Measurements from ENCODE around the gene GCN1.

The GCN1 gene

DNA sequence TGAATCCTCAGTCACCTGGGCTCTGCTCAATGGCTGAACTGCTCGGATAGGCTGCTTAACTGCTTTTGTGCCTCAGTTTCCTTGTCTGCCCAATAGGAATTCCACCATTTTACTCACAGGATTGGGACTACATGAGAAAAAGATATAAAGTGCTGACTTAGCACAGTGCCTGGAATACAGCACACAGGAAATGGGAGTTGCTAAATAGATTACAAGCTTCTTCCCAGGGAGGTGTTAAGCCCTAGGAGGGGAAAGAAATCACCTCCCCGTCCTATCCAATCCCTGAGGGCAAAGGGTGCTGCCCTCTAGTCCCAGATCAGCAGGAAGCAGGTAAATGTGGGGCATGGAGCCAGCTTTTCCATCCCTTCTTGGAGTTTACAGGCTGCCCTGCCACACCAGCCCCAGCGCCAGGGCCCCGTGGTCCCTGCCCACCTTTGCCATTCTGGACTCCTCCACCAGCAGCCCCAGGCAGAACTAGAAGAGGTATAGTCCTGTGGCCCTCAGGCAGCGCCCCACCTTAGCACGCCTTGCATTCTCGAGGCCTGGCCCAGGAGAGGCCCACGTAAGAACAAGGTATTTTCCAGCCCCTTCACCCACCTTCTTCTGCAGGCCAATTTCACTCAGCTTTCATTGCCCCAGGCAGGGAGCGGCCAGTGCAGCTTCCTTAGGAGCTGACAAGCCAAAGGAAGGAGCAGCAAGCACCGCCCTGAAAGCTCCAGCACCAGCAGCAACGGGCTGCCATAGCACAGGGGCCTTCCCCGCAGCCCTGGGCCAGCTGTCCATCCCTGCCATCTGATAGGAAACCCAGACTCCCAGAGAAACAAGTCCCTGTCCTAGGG, 35.2 kb upstream of the GCN1 start:
- DNase-seq = peak; percentile 27 to 62

DNA sequence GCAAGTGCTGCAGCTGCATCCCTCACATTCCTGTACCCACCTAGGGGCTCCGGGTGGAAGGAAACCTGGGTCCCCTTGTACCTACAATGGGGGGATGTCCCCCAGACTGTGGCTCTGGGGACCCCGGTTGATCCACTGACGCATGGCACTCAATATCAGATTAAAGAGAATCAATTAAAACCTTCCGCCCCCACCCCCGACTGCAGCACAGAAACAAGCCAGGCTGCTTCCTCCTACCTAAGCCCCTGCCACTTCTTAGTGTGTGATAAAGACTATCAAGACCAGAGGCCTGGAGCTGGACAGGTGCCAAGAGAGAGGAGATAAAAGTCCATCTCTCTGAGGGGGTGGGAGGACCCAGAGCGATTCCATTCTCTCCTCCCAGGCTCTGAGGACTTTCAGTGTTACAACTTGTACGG, 34.6 kb upstream of the GCN1 start:
- peak in 1 of 2 experiments; percentile 49 for DNase-seq

DNA sequence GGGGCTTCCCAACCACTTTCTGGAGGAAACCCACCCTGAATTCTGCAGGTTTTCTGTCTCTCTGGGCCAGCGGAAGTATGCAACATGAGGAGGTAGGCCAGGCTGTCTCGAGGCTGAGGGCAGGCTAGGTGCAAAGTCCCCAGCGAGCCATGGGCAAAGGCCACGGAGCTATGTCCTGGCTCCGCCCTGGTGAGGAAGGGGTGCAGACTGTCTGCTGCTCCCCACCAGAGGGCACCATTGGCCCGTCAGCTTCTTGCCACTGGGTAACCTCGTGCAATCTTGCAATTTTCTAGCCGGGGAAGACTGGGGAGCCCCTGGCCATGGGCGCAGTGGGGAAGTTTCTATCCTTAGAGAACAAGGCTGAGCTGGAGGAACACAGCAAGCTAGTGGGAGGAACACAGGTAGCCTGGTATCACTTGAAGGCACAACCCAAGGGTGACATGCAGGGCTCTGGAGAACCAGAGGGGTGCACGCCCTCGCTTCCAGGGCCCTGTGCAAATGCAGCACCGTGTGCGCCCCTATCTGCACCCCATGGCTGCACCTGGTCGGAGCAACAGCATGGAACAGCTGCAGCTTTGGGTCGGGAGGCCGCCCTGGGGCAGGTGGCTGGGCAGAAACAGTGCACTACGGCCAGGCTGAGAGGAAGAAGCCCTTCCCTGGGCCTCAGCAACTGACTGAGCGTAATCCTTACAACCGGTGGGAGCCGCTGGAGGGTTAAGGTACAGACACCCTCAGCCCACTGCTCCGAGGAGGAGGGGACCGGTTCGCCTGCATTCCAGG, 34.0 kb upstream of the GCN1 start:
- DNase-seq = peak; percentile 58 to 73

DNA sequence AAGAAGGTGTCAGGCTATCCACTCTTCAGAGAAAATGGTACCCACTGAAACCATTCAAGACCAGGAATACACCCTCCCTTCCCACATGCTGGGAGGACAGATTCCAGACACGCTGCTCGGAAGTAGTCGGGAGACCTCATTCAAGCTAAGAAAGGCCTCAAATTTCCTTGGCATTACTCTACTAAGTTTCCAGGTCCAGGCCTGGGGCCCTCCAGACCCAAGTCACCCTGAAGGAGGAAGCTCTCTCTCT, 33.5 kb upstream of the GCN1 start:
- no peak for DNase-seq

DNA sequence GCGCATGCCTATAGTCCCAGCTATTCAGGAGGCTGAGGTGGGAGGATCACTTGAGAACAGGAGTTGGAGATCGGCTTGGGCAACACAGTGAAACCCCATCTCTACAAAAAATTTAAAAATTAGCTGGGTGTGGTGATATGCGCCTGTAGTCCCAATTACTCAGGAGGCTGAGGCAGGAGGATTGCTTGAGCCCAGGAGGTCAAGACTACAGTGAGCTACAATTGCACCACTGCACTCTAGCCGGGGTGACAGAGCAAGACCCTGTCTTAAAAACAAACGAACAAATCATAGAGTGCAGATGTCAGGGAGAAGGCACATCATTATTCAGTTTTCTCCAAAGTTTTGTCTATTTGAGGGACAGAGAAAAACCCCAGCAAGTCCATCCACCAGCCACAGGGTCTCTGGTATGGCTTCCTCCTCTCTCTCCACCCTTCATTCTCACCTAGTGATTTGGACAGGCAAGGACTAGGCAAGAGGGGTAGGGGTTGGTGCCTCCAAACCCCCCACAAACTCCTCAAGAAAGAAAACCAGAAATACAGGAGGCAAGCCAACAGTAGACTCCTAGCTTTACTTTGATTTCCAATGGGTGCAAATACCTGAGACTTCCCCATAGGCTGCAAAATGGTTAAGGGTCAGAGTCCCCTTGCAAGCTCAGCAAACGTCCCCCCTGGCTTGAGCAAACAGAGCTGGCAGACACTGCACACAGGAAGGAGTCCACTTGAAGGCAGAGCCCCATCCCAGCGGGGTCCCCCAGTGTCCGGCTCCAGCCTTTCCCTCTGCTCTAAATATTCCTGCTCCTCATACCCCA, 32.9 kb upstream of the GCN1 start:
- DNase-seq = no peak

DNA sequence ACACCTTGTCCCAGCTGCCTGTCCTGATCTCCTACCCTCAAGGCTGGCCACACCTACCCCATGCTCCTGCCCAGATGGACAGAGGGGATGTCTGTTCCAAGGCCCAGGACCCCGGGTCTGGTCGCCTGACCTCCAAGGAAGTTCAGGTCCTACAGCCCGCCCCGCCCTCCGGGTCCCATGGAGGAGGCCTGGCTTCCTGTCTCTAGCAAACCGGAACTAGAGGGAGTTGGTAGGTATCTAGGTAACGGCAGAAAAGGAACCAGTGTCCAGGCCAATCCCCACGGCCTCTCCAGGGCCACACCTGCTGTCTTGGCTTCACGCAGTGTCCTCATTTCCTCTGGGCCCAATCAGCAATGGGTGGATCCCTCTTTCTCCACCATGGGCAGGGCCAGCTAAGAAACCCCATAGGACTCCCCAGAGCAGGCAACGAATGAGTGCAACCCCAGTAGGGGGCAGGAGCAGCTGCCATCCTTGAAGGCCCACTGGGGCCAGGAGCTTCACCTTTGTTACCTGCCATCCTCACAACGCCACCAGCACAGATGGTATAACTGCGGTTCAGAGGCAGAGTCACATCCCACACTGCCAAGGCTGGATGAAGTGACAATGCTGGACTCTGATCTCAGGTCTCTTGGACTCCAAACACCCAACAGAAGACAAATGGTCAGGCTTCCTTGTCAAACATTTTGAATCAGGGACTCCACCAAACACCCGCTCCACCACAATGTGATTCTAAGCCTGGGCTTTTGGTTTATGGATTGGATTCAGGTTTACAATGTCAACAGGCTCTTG, 31.5 kb upstream of the GCN1 start:
- DNase-seq = no peak

DNA sequence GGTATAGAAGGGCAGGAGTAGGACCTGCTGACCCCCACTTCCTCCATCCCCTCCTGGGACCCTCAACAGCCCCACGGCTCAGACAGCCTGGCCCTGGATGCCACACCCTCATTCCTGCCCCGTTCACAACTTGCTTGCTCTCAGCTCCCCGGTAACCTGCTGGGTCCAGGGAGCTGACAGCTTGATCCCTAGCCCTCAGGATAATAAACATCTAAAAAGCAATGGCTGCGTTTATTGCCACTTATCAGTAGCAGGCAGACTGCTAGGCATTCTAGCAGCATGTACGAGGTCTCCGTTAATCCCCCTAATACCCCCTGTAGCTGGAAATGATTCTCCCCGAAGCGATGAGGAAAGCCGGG, 30.7 kb upstream of the GCN1 start:
- DNase-seq = no peak

DNA sequence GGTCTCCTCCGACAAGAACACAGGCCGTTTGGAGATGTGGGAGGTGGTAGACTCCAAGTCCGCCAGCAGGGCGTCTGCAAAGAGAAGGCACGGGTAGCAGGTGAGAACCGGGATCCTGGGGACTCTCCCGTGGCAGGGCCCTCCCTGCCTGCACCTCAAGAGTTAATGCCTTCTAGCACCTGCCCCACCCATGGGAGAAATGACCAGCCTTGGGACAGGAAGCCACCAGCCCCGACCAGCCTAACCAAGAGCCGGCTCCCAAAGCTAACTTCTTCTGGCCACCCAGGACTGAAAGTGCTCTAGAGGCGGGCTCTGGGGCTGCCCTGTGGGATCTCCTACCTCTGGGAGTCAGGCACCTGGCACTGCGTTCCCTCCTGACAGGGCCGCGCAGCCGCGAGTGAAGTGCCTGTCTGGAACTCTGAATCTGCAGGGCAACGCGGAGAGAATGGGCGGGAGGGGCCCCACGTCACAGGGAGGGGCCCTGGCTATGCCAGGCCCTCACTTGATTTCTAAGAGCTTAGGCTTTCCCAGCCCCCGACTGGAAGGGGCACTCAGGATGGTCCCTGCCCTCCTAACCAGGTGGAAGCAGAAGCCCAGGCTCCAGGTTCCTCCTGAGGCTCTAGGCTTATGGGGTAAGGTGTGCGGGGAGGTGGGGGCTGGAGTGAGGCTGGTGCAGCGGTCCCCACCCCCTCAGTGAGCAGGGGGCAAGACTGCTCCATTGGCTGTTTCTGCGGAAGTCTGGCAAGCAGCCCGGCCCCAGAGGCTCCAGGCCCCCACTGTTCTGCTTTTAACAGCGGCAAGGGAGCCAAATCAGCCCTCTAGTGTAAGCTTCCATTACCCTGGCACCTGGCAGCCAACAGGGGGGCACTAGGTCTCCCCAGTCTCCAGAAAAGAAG, 30.0 kb upstream of the GCN1 start:
- DNase-seq = no peak

DNA sequence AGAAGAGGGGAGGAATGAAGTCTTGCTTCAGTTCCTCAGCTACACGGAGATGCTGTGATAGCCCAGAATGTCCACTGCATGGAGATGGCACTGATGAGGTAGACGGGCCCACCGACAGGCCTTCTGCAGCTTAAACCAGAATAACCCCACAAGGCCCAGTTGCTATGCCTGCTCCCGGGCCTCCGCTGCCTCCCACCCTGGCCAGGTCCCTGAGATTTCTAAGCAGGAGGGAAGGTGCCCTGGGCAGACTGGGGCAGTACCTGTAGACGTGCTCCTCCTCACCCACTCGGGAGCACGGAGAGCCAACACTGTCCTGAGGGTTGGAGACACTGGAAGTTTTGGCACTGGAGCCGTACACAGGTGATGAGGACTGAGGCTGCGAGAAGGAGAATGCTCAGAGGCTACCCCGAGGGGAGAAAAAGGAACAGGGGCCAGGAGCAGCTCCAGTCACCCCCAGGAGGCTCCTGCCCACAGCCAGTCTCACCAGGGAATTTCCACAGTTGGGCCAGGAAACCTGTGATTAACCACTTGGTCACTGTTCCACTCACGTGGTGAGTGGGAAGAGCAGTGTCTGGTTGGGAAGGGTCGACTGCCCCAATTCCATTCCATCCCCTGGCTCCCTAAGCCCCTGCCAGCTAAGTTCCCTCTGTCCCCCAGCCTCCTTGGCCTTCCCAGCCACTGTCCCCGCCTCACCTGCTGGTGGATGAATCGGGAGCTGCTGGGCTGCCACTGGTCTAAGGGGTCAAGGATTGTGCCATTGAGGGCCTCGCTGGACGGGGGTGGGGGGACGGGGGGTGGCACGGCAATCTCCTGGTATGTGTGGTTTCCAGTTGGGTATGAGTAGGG, 29.2 kb upstream of the GCN1 start:
- DNase-seq = no peak

DNA sequence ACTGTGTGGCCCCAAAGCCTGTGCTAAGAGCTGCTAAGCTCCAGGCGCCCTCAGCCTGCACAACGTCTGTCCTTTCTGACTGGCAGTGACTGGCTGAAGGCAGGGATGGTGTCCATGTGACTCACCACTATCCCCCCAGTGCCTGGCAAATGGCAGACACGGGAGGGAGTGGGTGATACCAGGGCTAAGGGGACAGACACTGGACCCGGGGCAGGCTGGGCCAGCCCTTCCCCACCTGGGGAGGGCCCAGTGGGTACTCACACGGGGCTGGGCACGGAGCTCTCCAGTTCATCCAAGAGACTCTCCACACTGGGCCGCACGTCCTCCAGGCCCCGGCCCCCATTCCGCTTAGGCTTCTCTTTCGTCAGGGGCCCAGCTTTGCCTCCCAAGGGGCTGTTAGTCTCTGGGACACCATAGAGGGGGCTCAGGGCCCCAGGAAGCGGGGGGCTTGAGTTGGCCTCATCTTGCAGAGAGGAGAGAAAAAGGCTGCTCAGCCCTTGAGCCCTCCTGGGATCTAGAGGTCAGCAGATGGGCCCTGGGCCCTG, 27.8 kb upstream of the GCN1 start:
- DNase-seq = no peak

DNA sequence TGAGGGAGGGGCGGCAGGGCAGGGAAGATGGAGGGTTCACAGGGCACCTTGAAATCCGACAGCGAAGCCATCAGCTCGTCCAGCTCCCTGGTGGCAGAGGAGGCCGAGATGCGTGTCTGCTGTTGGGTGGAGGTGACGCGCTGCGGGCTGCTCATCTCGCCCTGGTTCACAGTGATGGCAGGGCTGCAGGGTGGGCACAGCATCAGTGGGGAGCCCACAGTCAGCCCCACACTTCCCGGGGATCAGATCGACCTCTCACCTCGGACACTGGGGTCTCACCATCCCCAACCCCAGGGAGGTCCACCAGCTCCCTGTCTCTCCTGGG, 27.0 kb upstream of the GCN1 start:
- DNase-seq = no peak

DNA sequence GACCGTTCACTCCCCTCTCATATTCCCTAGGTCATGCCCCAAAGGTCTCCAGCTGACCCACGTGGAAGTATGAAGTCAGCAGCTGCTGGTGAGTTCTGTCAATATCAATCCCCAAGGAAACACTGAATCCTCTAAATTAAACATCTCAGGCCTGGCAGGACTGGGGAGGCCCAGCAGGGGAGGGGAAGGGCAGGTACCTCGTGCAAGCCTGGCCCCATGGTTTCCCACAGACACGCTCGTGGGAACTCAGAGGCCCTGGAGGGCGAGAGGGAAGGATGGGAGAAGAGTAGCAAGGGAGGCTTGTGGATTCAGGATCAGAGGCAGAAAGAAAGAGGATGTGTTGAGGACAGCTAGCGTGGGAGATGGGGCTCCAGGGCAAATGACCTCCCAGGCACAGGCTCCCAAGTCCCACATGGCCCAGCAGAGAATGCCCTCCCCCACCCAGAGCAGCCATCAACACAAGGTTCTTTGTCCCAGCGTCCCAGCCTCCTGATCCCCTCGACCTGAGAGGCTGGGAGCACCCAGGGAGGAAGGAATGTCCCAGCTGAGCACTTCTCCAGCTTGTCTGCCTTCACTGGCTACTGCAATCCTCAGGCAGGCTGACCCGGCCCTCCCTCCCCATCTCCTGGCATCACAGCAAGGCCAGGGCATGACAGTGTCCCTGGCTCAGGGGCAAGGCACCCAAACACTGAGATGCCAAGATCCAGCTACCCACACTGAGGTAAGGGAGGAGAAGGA, 26.5 kb upstream of the GCN1 start:
- DNase-seq = no peak

DNA sequence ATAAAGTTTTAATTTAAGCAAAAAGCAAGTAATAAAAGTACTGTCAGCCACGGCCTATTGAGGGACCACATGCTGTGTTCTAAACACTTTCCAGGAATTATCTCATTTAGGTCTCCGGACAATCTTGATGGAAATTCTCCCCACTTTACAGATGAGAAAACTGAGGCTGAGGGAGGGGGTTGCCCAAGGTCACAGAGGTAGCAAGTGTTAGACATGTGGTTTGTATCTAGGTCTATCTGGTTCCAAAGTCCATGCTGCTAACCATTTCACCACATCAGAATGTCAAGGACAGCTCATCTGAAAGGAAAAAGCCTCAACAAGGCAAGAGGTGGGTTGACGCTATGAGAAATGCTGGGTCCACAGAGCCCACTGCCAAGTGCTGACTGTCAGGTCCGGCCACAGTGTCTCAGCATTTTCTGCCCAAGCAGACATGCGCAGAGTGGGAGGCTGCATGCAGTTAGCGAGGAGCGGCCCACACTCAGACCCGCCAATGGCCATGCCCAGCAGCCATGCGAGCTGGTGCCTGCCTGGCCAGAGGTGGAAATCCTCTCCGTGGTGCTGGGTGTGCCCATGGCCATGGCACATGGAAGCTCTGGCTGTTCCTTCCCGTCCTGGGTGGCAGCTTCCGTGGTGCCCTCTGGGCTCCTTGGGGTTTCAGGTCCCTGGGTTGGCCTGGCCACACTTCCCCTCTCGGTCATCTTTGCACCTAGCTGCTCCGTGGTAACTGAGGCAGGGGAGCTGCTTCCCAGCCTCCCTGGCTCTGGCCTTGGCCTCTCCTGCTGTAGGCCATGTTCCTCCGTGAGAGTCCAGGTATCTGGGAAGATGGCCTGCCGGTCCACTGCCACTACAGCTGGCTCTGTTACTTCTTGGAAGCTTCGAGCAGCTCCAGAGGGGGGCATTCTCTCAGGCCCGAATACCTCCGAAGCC, 24.4 kb upstream of the GCN1 start:
- no peak for DNase-seq

DNA sequence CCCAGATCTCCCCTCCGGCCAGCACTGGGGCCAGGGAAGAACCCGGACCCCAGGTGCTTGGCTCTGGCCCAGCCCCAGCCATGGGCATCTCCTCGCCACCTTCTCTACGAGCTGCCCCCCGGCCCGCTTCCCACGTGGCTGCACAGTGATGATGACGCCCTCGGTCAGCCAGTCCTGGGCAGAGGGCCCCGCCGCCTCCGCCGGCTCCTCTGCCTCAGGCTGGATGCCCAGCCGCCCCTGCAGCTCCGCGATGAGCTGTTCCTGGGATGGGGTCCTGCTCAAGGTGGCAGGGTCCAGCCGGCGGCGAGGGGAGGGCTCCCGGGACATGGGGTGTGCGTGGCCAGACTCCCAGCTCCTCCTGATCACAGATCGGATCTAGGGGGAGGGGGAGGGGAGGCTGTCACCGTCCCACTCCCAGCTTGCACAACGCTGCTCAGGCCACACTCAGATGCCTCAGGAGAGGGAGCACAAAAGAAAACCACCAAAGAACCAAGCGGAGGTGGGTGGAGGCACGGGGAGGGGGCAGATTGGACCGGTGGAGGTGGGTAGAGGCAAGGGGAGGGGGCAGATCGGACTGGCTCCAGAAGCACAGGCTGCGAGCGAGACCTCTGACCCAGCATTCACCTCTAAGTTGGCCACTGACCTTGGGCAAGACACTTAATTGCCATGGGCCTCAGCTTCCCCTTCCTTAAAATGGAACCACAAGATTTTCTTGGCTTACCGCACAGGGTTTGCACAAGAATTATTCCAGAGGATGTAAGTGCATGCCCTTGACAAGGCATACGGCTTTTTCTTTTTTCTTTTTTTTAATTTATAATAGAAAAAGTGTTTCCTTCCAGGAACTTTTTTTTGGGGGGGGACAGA, 22.5 kb upstream of the GCN1 start:
- no peak for DNase-seq

DNA sequence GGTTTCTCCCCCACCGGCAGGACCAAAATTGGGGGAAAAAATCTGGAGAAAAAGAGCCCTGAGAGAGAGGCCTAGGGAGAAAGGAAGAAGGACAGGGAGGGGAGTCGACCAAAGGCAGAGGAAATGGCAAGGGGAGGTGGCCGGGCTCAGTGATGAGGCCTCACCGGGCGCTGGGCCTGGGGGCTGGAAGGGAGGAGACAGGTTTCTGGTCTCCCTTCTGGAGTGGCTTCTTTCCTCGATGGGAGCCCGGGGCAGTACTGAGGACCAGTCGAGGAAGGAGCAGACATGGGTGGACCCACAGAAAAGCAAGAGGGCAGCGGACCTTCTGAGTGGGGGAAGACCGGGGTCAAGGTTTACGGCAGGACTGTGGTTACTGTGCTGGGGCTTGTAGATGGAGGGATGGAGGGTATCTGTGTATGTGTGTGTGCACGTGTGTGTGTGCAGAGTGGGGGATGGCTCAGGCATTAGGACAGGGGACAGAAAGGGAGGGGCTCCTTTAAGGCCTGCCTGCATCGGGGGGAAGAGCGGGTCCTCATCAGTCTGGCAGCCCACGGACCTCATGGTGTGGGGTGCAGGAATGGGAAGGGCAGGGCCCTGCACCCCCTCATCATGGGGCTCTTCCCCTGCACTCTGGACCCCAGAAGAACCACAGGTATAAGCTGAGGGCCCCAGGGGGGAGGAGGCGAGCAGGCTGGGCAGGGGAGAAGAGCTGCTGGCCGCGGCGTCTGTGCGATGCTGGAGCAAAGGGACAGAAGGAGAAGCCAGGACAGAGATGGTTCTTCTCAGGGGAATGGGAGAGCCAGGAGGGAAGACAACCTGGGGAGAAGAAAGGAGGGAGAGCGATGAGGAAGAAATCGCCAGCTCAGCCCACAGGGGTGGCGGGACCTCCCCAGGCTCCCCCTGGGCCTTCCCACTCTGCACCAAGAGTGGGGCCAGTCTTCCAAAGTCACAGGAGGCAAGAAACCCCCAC, 21.5 kb upstream of the GCN1 start:
- DNase-seq = no peak

DNA sequence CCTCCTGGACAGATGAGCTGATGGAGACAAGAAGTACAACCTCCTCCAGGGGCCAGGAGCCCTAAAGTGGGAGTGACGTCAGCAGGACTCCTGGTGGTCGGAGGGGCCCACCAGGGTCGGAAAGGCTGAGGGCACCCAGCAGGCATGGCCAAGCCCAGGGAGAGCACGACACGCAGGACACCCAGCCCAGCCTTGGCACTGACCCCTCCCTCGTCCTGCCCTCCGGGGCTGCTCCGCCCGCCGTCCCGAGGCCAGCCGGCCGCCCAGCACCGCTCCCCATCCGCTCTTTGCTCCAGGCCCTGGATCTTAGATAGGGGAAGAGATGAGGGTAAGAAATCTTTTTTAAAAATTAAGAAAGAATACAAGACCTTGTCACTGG, 20.8 kb upstream of the GCN1 start:
- DNase-seq = no peak

Data from SW 1271 (cell line).